Ascending aorta (tissue), 2 donors: ENCODE results near the gene ZMIZ1. TPM values are rescaled to one million over a fixed set of nuclear protein-coding genes. Genes with fewer than 3 reads are reported as not detected.

ENCODE experiments used
- DNase-seq, 2 donors: peaks; one replicate each; pipeline ENCODE4 v3.0.0-alpha.2; 2019; ENCODE audit warnings: low spot score in 2 of 2
- H3K27ac ChIP-seq, 2 donors: fragments of 200-600 bp; sonication (generic); one replicate each; pipeline ENCODE4 v1.5.1; 2016 to 2017; ENCODE audit warnings: mild to moderate bottlenecking in 1 of 2
- H3K27me3 ChIP-seq: fragments of 200-600 bp; sonication (generic); one replicate; pipeline ENCODE4 v1.5.1; 2017
- H3K36me3 ChIP-seq, 2 donors: fragments of 200-600 bp; sonication (generic); one replicate each; pipeline ENCODE4 v1.5.1; 2016
- H3K4me1 ChIP-seq, 2 donors: fragments of 200-600 bp; sonication (generic); one replicate each; pipeline ENCODE4 v1.5.1; 2016 to 2017; ENCODE audit warnings: mild to moderate bottlenecking in 1 of 2
- H3K4me3 ChIP-seq, 2 donors: fragments of 200-600 bp; sonication (generic); one replicate each; pipeline ENCODE4 v1.5.1; 2016 to 2017; ENCODE audit warnings: mild to moderate bottlenecking in 1 of 2
- H3K9me3 ChIP-seq, 2 donors: fragments of 200-600 bp; sonication (generic); one replicate each; pipeline ENCODE4 v1.5.1; 2016
- CTCF ChIP-seq, 3 experiments: fragments of 200-600 bp in 2 of 3; fragments of 450-650 bp in 1 of 3; sonication (generic) in 2 of 3; IDR thresholded peaks; one replicate each; pipeline ENCODE4 v1.5.1; 2016 to 2019; ENCODE audit warnings: antibody characterized with exemption in 3 of 3, mild to moderate bottlenecking in 1 of 3, moderate library complexity in 1 of 3
- intact Hi-C: fragments of 100-400 bp; cut with DNase I; formaldehyde crosslinking; loops from one replicate; pipeline ENCODE4 v1.15.1; 2023
- total RNA-seq: library from RNA; depleted of rRNA; stranded (reverse); fragments of >200 nt; gene quantifications from one replicate; pipeline ENCODE4 v1.1.0, GENCODE V29; 2016

The ZMIZ1 gene
- total RNA-seq, 1 donor from 2014 or later, result 96.2 TPM

GRCh38 chr10:79239924-79240581 lies 171.3 kb downstream of the ZMIZ1 start:
- intact Hi-C loops, result loop anchor here (10.0 kb wide), 1 partner anchor 205 kb away; the partner anchor contains the start of gene ZCCHC24
- H3K9me3 ChIP-seq, result no peaks in the 10 kb centered on the region
- H3K4me3 ChIP-seq, result no peak overlapping the region
- H3K36me3 ChIP-seq, result no peaks in the 10 kb centered on the region
- no peak for DNase-seq
- TF ChIP-seq CTCF (IDR thresholded peaks at IDR 0.05), result no peak
- no peak overlapping the region for H3K27ac ChIP-seq
- no peaks in the 10 kb centered on the region for H3K27me3 ChIP-seq
- peaks cover 5 to 26% of the 10 kb centered on the region in 2 donors for H3K4me1 ChIP-seq

GRCh38 chr10:79241629-79241989 lies 172.8 kb downstream of the ZMIZ1 start:
- intact Hi-C loops, result loop anchor here (10.0 kb wide), 1 partner anchor 203 kb away; the partner anchor contains the start of gene ZCCHC24
- DNase-seq, result no peak
- peak overlapping the region; percentile 66 to 96 for H3K27ac ChIP-seq
- peaks cover 17 to 42% of the 10 kb centered on the region in 2 donors for H3K4me1 ChIP-seq
- H3K36me3 ChIP-seq, result no peaks in the 10 kb centered on the region
- TF ChIP-seq CTCF (IDR thresholded peaks at IDR 0.05), result no peak
- no peaks in the 10 kb centered on the region for H3K27me3 ChIP-seq
- no peak overlapping the region for H3K4me3 ChIP-seq
- H3K9me3 ChIP-seq, result no peaks in the 10 kb centered on the region

GRCh38 chr10:79241990-79242619 lies 173.3 kb downstream of the ZMIZ1 start:
- peak overlapping the region; percentile 66 to 96 for H3K27ac ChIP-seq
- peak overlapping the region; percentile 81 to 82 for H3K4me3 ChIP-seq
- H3K4me1 ChIP-seq, result peaks cover 22 to 47% of the 10 kb centered on the region in 2 donors
- H3K9me3 ChIP-seq, result no peaks in the 10 kb centered on the region
- H3K36me3 ChIP-seq, result no peaks in the 10 kb centered on the region
- no peak for TF ChIP-seq CTCF (IDR thresholded peaks at IDR 0.05)
- no peaks in the 10 kb centered on the region for H3K27me3 ChIP-seq
- peak in 1 of 2 donors; percentile 83 for DNase-seq
- intact Hi-C loops, result loop anchor here (10.0 kb wide), 1 partner anchor 203 kb away; the partner anchor contains the start of gene ZCCHC24

- no peak for TF ChIP-seq CTCF (IDR thresholded peaks at IDR 0.05)
- Histone ChIP-seq H3K27ac (peak overlapping the region; percentile 66 to 96), H3K36me3 (no peaks in the 10 kb centered on the region), H3K27me3 (no peaks in the 10 kb centered on the region), H3K4me3 (peak overlapping the region; percentile 81 to 82), H3K4me1 (peaks cover 28 to 52% of the 10 kb centered on the region in 2 donors), H3K9me3 (no peaks in the 10 kb centered on the region)
- DNase-seq, result peak in 1 of 2 donors; percentile 80
- intact Hi-C loops, result loop anchor here (10.0 kb wide), 1 partner anchor 202 kb away; the partner anchor contains the start of gene ZCCHC24
Measured at GRCh38 chr10:79242620-79243152, 173.9 kb downstream of the ZMIZ1 start.

- Histone ChIP-seq H3K4me3 (peak overlapping the region; percentile 81 to 82), H3K36me3 (no peaks in the 10 kb centered on the region), H3K4me1 (peaks cover 35 to 60% of the 10 kb centered on the region in 2 donors), H3K27ac (peak overlapping the region; percentile 96 to 99), H3K9me3 (no peaks in the 10 kb centered on the region), H3K27me3 (no peaks in the 10 kb centered on the region)
- TF ChIP-seq CTCF (IDR thresholded peaks at IDR 0.05), result no peak
- intact Hi-C loops, result loop anchor here (10.0 kb wide), 1 partner anchor 201 kb away; the partner anchor contains the start of gene ZCCHC24
- peak in 1 of 2 donors; percentile 82 for DNase-seq
Measured at GRCh38 chr10:79243181-79244067, 174.7 kb downstream of the ZMIZ1 start.
